NCI-H2107 (cell line): ENCODE measurements around the gene NCAPH2.

Source experiments
- DNase-seq: peaks from one replicate; lab custom pipeline; 2025; lab: John Stamatoyannopoulos, UW

Gene NCAPH2

DNA sequence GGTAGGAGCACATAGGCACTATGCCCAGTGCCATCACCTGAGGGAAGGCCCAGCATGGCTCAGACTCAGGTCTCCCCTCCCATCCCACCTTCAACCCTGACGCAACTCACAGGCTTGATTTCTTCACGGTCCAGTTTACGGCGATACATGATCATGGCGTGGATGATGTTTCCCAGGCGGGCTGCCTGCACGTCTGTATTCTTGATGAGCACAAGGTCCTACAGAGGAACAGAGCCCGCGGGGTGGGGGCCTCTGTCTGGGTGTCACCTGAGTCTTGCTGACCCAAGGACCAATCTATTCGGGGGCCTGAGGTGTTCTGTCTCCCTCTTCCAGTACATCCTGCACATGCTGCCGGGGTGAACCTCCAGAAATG is 66.3 kb downstream of the NCAPH2 start:
- no peak for DNase-seq
